Endodermal cell (in vitro differentiated cells): ENCODE measurements around the gene GFPT2. TPM values are rescaled to one million over a fixed set of nuclear protein-coding genes. Genes with fewer than 3 reads are reported as not detected.
A peak's percentile ranks its signal among the peaks of the same experiment; 100 is the strongest.

Experiments used
- DNase-seq: peaks from one replicate; pipeline ENCODE4 v3.0.0-alpha.2; 2017
- H3K27ac ChIP-seq: 2 replicates; pipeline ENCODE4 v1.5.1; 2013; ENCODE audit warnings: mild to moderate bottlenecking, low read depth, low read length, moderate library complexity
- H3K27me3 ChIP-seq: 2 replicates; pipeline ENCODE4 v1.6.1; 2013; ENCODE audit warnings: mild to moderate bottlenecking, low read length, moderate library complexity; ENCODE audit not compliant: insufficient read depth, control insufficient read depth, poor library complexity, severe bottlenecking
- H3K36me3 ChIP-seq: 2 replicates; pipeline ENCODE4 v1.7.0; 2013; ENCODE audit warnings: mild to moderate bottlenecking, low read length, moderate library complexity; ENCODE audit not compliant: control insufficient read depth, insufficient read depth
- H3K4me1 ChIP-seq: one replicate; pipeline ENCODE4 v1.7.0; 2013; ENCODE audit warnings: low read length; ENCODE audit not compliant: control insufficient read depth, insufficient read depth
- H3K4me3 ChIP-seq: 2 replicates; pipeline ENCODE4 v1.5.1; 2013; ENCODE audit warnings: mild to moderate bottlenecking, low read length, moderate library complexity
- H3K9ac ChIP-seq: 2 replicates; pipeline ENCODE4 v1.6.1; 2013; ENCODE audit warnings: mild to moderate bottlenecking, low read length, moderate library complexity; ENCODE audit not compliant: poor library complexity, severe bottlenecking; ENCODE audit errors: extremely low read depth
- H3K9me3 ChIP-seq: 2 replicates; pipeline ENCODE4 v1.6.1; 2013; ENCODE audit warnings: mild to moderate bottlenecking, low read length, moderate library complexity; ENCODE audit not compliant: control insufficient read depth
- H3K27ac Mint-ChIP-seq: 2 replicates; pipeline ENCODE4 v1.8.0; 2020; ENCODE audit warnings: mixed read lengths
- H3K27me3 Mint-ChIP-seq: 2 replicates; pipeline ENCODE4 v1.8.0; 2021; ENCODE audit warnings: mild to moderate bottlenecking, mixed read lengths; ENCODE audit not compliant: insufficient read depth
- H3K36me3 Mint-ChIP-seq: 2 replicates; pipeline ENCODE4 v1.8.0; 2020; ENCODE audit warnings: low read depth, mixed read lengths
- H3K4me1 Mint-ChIP-seq: 2 replicates; pipeline ENCODE4 v1.8.0; 2020; ENCODE audit warnings: mixed read lengths
- H3K4me3 Mint-ChIP-seq: 2 replicates; pipeline ENCODE4 v1.8.0; 2020; ENCODE audit warnings: mild to moderate bottlenecking, moderate library complexity, mixed read lengths
- H3K9me3 Mint-ChIP-seq: 2 replicates; pipeline ENCODE4 v1.8.0; 2020; ENCODE audit warnings: mild to moderate bottlenecking, mixed read lengths
- CTCF ChIP-seq: fragments of 200-600 bp; sonication (generic); conservative IDR thresholded peaks from 2 replicates; pipeline ENCODE4 v1.5.0; 2021; ENCODE audit warnings: antibody characterized with exemption, mild to moderate bottlenecking
- WGBS, 2 experiments: methylation state at CpG; one replicate each; pipeline versions ENCODE4 v1.1.5 to v1.1.7; 2013; ENCODE audit warnings: missing lambda C conversion rate in 2 of 2, mixed read lengths in 1 of 2; ENCODE audit not compliant: insufficient coverage in 1 of 2, insufficient read length in 1 of 2; 5-methylcytosine and 5-hydroxymethylcytosine counted together
- total RNA-seq, 2 donors: library from RNA; stranded (reverse); fragmentation: NEBNext Ultra II Directional in 1 of 2; extraction: Animal tissue kit (Norgen Biotek cat#: 25700) in 1 of 2; gene quantifications; 2 replicates in 1 of 2; 3 replicates in 1 of 2; pipeline ENCODE4 v1.2.1, GENCODE V29; 2021

The GFPT2 gene
- total RNA-seq, 2 donors from 2014 or later, result 19.5 to 37.3 TPM

GRCh38 chr5:180353980-180354452 is 880 bp upstream of the GFPT2 start:
- Mint-ChIP-seq H3K27ac (no peak overlapping the region), H3K36me3 (no peaks in the 10 kb centered on the region), H3K4me1 (peaks cover 26% of the 10 kb centered on the region), H3K9me3 (peaks cover 8% of the 10 kb centered on the region), H3K27me3 (peaks cover 38% of the 10 kb centered on the region), H3K4me3 (peak overlapping the region; percentile 64)
- TF ChIP-seq CTCF, result no peak
- H3K27ac ChIP-seq, result no peak overlapping the region
- peak overlapping the region; percentile 41 for H3K9ac ChIP-seq
- H3K9me3 ChIP-seq, result peaks cover 6% of the 10 kb centered on the region
- H3K4me1 ChIP-seq, result peaks cover 11% of the 10 kb centered on the region
- 7% methylated on average over 28 to 33 of the region's 36 CpGs for WGBS, 2 experiments
- no peaks in the 10 kb centered on the region for H3K36me3 ChIP-seq
- H3K4me3 ChIP-seq, result peak overlapping the region; percentile 82
- no peak for DNase-seq
- H3K27me3 ChIP-seq, result peaks cover 19% of the 10 kb centered on the region

GRCh38 chr5:180352116-180353047 is 754 bp downstream of the GFPT2 start:
- H3K9me3 Mint-ChIP-seq, result no peaks in the 10 kb centered on the region
- peak; percentile 78 for DNase-seq
- Histone ChIP-seq H3K27me3 (peaks cover 19% of the 10 kb centered on the region), H3K9me3 (no peaks in the 10 kb centered on the region), H3K36me3 (no peaks in the 10 kb centered on the region), H3K27ac (no peak overlapping the region), H3K9ac (peak overlapping the region; percentile 60), H3K4me1 (peaks cover 14% of the 10 kb centered on the region), H3K4me3 (peak overlapping the region; percentile 86)
- no peak overlapping the region for H3K27ac Mint-ChIP-seq
- peaks cover 38% of the 10 kb centered on the region for H3K27me3 Mint-ChIP-seq
- peak; percentile 31 for TF ChIP-seq CTCF
- no peaks in the 10 kb centered on the region for H3K36me3 Mint-ChIP-seq
- peaks cover 33% of the 10 kb centered on the region for H3K4me1 Mint-ChIP-seq
- peak overlapping the region; percentile 64 for H3K4me3 Mint-ChIP-seq
- WGBS, 2 experiments, result 3 to 4% methylated on average over 24 to 95 of the region's 95 CpGs

- H3K4me1 Mint-ChIP-seq, result peaks cover 36% of the 10 kb centered on the region
- Histone ChIP-seq H3K9ac (peak overlapping the region; percentile 41), H3K4me3 (peak overlapping the region; percentile 86), H3K27ac (no peak overlapping the region), H3K4me1 (peaks cover 14% of the 10 kb centered on the region), H3K36me3 (no peaks in the 10 kb centered on the region), H3K27me3 (peaks cover 19% of the 10 kb centered on the region), H3K9me3 (no peaks in the 10 kb centered on the region)
- peak overlapping the region; percentile 64 for H3K4me3 Mint-ChIP-seq
- H3K27me3 Mint-ChIP-seq, result peaks cover 32% of the 10 kb centered on the region
- H3K36me3 Mint-ChIP-seq, result no peaks in the 10 kb centered on the region
- TF ChIP-seq CTCF, result no peak
- peak overlapping the region; percentile 69 for H3K27ac Mint-ChIP-seq
- 30 to 36% methylated on average over 4 to 11 of the region's 11 CpGs for WGBS, 2 experiments
- DNase-seq, result peak; percentile 78
- H3K9me3 Mint-ChIP-seq, result no peaks in the 10 kb centered on the region
These were observed 2.2 kb downstream of the GFPT2 start for GRCh38 chr5:180350711-180351465.
